ENCODE measurements around the gene TSEN54.

The TSEN54 gene

DNA sequence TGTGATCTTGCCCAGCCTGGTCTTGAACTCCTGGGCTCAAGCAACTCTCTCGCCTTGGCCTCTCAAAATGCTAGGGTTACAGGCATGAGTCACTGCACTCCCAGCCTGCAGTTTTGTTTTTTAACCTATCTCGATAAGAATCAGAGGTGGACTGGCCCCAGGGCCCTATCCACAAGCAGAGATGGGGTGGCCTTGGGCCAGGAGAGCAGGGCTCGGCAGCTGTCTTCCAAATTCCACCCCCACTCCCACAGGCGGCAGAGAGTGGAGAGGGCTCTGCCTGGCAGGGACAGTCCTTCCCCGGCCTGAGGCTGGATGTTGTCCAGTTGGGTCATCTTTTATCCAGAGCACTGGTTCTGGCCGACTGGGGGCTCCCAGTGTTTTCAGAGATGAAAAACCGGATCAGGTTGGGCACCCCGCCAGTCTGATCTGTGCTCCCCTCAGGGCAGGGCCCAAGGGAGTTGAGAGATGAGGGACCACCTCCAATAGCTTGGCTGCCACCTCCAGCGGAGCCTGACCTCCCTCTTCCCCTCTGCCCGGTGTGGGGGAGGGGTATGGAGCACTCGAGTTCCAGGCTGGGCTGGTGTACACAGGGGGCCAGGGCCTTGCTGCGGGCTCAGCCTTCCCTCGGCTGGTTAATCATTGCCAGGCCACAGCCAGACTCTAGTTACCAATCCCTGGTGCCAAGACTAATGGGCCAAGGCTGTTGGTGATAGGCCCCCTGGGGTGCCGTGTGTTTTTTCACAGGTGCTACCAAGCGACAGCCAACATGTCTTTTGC is 40.9 kb downstream of the TSEN54 start:
- TF ChIP-seq SIN3A (IDR thresholded peaks at IDR 0.05; ENCODE audit: borderline replicate concordance, insufficient read depth, low read length) (no peak), POLR2AphosphoS5 (IDR thresholded peaks at IDR 0.05; ENCODE audit: low read depth, low read length) (no peak), FOXP2 (optimal IDR thresholded peaks at IDR 0.05; ENCODE audit: borderline replicate concordance, extremely low read depth, extremely low read length, insufficient read depth) (no peak), TAF1 (IDR thresholded peaks at IDR 0.05; ENCODE audit: borderline replicate concordance, insufficient read depth, low read length) (no peak)
- TF ChIP-seq, protein P1, sequence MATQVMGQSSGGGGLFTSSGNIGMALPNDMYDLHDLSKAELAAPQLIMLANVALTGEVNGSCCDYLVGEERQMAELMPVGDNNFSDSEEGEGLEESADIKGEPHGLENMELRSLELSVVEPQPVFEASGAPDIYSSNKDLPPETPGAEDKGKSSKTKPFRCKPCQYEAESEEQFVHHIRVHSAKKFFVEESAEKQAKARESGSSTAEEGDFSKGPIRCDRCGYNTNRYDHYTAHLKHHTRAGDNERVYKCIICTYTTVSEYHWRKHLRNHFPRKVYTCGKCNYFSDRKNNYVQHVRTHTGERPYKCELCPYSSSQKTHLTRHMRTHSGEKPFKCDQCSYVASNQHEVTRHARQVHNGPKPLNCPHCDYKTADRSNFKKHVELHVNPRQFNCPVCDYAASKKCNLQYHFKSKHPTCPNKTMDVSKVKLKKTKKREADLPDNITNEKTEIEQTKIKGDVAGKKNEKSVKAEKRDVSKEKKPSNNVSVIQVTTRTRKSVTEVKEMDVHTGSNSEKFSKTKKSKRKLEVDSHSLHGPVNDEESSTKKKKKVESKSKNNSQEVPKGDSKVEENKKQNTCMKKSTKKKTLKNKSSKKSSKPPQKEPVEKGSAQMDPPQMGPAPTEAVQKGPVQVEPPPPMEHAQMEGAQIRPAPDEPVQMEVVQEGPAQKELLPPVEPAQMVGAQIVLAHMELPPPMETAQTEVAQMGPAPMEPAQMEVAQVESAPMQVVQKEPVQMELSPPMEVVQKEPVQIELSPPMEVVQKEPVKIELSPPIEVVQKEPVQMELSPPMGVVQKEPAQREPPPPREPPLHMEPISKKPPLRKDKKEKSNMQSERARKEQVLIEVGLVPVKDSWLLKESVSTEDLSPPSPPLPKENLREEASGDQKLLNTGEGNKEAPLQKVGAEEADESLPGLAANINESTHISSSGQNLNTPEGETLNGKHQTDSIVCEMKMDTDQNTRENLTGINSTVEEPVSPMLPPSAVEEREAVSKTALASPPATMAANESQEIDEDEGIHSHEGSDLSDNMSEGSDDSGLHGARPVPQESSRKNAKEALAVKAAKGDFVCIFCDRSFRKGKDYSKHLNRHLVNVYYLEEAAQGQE (IDR thresholded peaks at IDR 0.05; ENCODE audit: insufficient read depth in 1 of 2, low read depth in 2 of 2, low read length in 2 of 2): no peak

DNA sequence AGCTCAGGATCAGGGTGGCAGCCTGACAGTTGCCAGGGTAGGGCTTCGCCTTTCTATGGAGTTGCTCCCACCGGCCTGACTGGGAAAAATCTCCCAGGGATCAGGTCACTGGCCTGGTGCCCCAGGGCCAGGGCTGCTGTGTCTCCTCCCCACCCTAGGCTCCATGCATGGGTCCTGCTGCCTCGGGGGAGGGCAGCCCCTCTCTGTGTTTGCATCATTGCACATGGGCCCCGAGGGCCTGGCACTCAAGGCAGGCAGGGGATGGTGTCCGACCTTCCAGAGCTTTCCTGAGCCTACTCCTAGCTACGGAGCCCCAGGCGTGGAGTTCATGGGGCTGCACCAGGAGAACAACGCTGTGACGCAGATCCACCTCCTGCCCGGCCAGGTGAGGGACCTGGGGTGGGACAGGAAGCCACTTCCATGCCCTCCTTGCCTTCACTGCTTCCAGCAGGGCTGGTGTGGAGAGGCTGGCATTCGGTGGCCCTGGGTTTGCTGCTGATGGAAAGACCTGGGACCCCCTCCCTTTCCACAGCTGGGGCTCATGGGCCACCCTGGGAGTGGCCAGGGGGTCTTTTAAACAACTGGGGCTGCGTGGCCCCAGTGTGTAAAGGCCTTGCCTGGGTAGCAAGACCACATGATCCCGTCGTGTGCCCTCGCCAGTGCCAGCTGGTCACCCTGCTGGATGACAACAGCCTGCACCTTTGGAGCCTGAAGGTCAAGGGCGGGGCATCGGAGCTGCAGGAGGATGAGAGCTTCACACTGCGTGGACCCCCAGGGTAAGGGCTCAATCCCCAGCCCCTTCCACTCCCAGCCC is 41.7 kb downstream of the TSEN54 start:
- TF ChIP-seq SIN3A (IDR thresholded peaks at IDR 0.05; ENCODE audit: borderline replicate concordance, insufficient read depth, low read length) (no peak), FOXP2 (optimal IDR thresholded peaks at IDR 0.05; ENCODE audit: borderline replicate concordance, extremely low read depth, extremely low read length, insufficient read depth) (no peak), POLR2AphosphoS5 (IDR thresholded peaks at IDR 0.05; ENCODE audit: low read depth, low read length) (no peak)
- TF ChIP-seq, protein P1 (IDR thresholded peaks at IDR 0.05; ENCODE audit: insufficient read depth in 1 of 2, low read depth in 2 of 2, low read length in 2 of 2): no peak

DNA sequence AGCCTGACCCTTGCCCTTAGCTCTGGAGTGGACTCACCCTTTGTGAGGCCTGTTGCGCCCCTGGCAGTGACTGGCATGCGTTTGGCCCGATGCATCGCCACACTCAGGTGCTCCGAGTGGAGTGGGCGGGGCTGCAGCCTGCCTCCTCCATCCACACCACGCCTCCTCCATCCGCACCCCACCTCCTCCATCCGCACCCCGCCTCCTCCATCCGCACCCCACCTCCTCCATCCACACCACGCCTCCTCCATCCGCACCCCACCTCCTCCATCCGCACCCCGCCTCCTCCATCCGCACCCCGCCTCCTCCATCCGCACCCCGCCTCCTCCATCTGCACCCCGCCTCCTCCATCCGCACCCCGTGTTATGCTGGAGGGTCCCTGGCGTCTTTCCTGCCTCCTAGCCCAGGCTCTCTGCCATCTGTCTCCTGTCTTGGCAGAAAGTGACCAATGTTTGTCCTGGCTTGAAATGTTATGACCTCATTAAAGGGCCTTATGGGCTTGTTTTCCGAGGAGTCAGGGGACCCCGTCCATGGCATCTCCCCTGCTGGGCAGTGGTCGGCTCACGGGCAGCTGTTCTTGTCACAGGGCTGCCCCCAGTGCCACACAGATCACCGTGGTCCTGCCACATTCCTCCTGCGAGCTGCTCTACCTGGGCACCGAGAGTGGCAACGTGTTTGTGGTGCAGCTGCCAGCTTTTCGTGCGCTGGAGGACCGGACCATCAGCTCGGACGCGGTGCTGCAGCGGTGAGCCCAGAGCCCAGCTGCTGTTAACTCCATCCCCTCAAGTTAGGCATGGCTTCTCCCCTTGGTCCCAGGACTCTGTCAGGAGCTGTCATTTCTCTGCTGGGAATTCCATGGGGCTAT is 42.6 kb downstream of the TSEN54 start:
- TF ChIP-seq POLR2AphosphoS5 (IDR thresholded peaks at IDR 0.05; ENCODE audit: low read depth, low read length) (no peak), SIN3A (IDR thresholded peaks at IDR 0.05; ENCODE audit: borderline replicate concordance, insufficient read depth, low read length) (no peak), TAF1 (IDR thresholded peaks at IDR 0.05; ENCODE audit: borderline replicate concordance, insufficient read depth, low read length) (no peak), FOXP2 (optimal IDR thresholded peaks at IDR 0.05; ENCODE audit: borderline replicate concordance, extremely low read depth, extremely low read length, insufficient read depth) (no peak)
- TF ChIP-seq, protein P1 (IDR thresholded peaks at IDR 0.05; ENCODE audit: insufficient read depth in 1 of 2, low read depth in 2 of 2, low read length in 2 of 2): no peak

DNA sequence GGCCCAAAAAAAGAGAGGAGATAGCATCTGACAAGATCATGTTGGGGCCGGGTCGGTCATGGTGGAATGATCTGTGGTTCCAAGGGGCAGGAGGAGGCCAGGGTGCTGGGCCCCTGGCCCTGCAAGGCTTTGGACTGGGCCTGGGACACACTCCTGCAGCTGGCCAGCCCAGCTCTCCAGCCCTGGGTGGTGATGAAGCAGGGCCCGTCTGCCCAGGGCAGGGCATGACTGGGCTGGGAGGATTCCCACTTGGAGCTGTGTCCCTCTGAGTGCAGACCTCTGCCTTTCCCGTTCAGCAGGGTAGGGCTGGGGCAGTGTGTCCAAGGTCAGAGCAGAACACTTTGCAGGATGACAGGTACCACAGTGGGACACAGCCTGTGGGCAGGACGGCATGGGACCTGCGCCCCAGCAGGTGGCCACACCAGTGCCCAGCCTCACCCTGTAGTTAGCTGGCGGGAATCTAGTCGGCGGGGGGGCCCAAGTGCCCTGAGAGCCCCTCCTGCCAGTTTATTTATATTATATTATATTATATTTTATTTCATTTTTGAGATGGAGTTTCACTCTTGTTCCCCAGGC is 43.7 kb downstream of the TSEN54 start:
- TF ChIP-seq FOXP2 (optimal IDR thresholded peaks at IDR 0.05; ENCODE audit: borderline replicate concordance, extremely low read depth, extremely low read length, insufficient read depth) (no peak), POLR2AphosphoS5 (IDR thresholded peaks at IDR 0.05; ENCODE audit: low read depth, low read length) (no peak), SIN3A (IDR thresholded peaks at IDR 0.05; ENCODE audit: borderline replicate concordance, insufficient read depth, low read length) (no peak), TAF1 (IDR thresholded peaks at IDR 0.05; ENCODE audit: borderline replicate concordance, insufficient read depth, low read length) (no peak)
- TF ChIP-seq, protein P1 (IDR thresholded peaks at IDR 0.05; ENCODE audit: insufficient read depth in 1 of 2, low read depth in 2 of 2, low read length in 2 of 2): no peak

All from PFSK-1 (cell line).